ENCODE results near the gene MRGPRF. TPM values are rescaled to one million over a fixed set of nuclear protein-coding genes. Genes with fewer than 3 reads are reported as not detected.

MRGPRF gene
- total RNA-seq, 2 donors from 2014 or later, result 3.0 to 17.9 TPM

GRCh38 chr11:68989936-68990606, 23.0 kb downstream of the MRGPRF start:
- Histone ChIP-seq H3K36me3 (no peaks in the 10 kb centered on the region), H3K9ac (ENCODE audit: low read depth in 2 of 2, low read length in 2 of 2) (no peak overlapping the region), H3K27me3 (no peaks in the 10 kb centered on the region), H3K4me1 (no peaks in the 10 kb centered on the region), H3K4me3 (no peak overlapping the region), H3K9me3 (no peaks in the 10 kb centered on the region), H3K27ac (no peak overlapping the region)
- DNase-seq, result peak; percentile 12
- no peak for TF ChIP-seq CTCF (IDR thresholded peaks at IDR 0.05)
- intact Hi-C loops (cut with DNase I), result no loop called here

DNA sequence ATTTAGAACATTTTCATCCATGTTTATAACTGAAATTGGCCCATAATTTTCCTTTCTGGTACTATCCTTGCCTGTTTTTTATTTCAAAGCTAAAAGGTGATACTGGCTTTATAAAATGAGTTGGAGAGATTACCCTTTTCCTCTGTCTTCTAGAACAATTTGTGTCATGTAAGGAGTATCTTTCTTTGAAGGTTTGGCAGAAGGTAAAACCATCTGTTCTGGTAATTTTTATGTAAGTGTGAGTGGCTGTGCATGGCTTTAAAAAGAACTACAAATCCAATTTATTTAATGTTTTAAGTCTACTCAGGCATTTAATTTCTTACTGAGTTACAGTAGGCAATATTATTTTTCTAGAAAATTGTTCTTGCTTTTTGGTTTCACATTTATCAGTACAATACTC, 24.6 kb downstream of the MRGPRF start:
- no peak overlapping the region for H3K4me3 ChIP-seq
- no peak overlapping the region for H3K27ac ChIP-seq
- intact Hi-C loops (cut with DNase I), result no loop called here
- TF ChIP-seq CTCF (IDR thresholded peaks at IDR 0.05), result no peak
- H3K36me3 ChIP-seq, result no peaks in the 10 kb centered on the region
- no peaks in the 10 kb centered on the region for H3K9me3 ChIP-seq
- DNase-seq, result no peak
- no peaks in the 10 kb centered on the region for H3K27me3 ChIP-seq
- no peak overlapping the region for H3K9ac ChIP-seq (ENCODE audit: low read depth in 2 of 2, low read length in 2 of 2)
- H3K4me1 ChIP-seq, result no peaks in the 10 kb centered on the region

GRCh38 chr11:68987211-68987610, 25.8 kb downstream of the MRGPRF start:
- no peak for DNase-seq
- intact Hi-C loops (cut with DNase I), result no loop called here
- Histone ChIP-seq H3K27me3 (no peaks in the 10 kb centered on the region), H3K27ac (no peak overlapping the region), H3K4me1 (no peaks in the 10 kb centered on the region), H3K9me3 (no peaks in the 10 kb centered on the region), H3K4me3 (no peak overlapping the region), H3K36me3 (no peaks in the 10 kb centered on the region), H3K9ac (ENCODE audit: low read depth in 2 of 2, low read length in 2 of 2) (no peak overlapping the region)
- no peak for TF ChIP-seq CTCF (IDR thresholded peaks at IDR 0.05)

DNA sequence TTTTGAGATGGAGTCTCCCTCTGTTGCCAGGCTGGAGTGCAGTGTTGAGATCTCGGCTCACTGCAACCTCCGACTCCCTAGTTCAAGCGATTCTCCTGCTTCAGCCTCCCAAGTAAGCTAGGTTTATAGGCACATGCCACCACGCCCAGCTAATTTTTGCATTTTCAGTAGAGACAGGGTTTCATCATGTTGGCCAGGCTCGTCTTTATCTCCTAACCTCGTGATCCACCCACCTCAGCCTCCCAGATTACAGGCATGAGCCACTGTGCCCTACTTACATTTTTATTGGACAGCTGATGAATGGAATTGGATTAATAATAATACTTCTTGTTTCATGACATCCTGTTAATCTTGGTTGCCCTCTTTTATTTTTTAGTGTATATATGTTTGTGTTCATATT, 29.2 kb downstream of the MRGPRF start:
- no peaks in the 10 kb centered on the region for H3K4me1 ChIP-seq
- TF ChIP-seq CTCF (IDR thresholded peaks at IDR 0.05), result no peak

GRCh38 chr11:68982134-68982533, 30.9 kb downstream of the MRGPRF start:
- H3K4me3 ChIP-seq, result no peak overlapping the region
- H3K27ac ChIP-seq, result no peak overlapping the region
- no peaks in the 10 kb centered on the region for H3K27me3 ChIP-seq
- intact Hi-C loops (cut with DNase I), result no loop called here
- H3K9me3 ChIP-seq, result no peaks in the 10 kb centered on the region
- no peaks in the 10 kb centered on the region for H3K36me3 ChIP-seq
- no peak overlapping the region for H3K9ac ChIP-seq (ENCODE audit: low read depth in 2 of 2, low read length in 2 of 2)
- TF ChIP-seq CTCF (IDR thresholded peaks at IDR 0.05), result no peak
- no peak for DNase-seq
- H3K4me1 ChIP-seq, result no peaks in the 10 kb centered on the region

More for the DNA sequence above, 29.2 kb downstream of the MRGPRF start:
- Histone ChIP-seq H3K9ac (ENCODE audit: low read depth in 2 of 2, low read length in 2 of 2) (no peak overlapping the region), H3K36me3 (no peaks in the 10 kb centered on the region), H3K4me3 (no peak overlapping the region), H3K9me3 (no peaks in the 10 kb centered on the region), H3K27me3 (no peaks in the 10 kb centered on the region), H3K27ac (no peak overlapping the region)
- intact Hi-C loops (cut with DNase I), result no loop called here
- no peak for DNase-seq
